T-helper 1 cell treated with Interleukin-12 subunit alpha and Interleukin-12 subunit beta and Interleukin-4 antibody, amounts not matched to agents 30 ng/mL and 1 ng/mL, for 36 hours (primary cell): Measurements from ENCODE around the gene UBE2QL1. TPM values are rescaled to one million over a fixed set of nuclear protein-coding genes. Genes with fewer than 3 reads are reported as not detected.

Source experiments
- intact Hi-C: fragments of 100-400 bp; cut with micrococcal nuclease; formaldehyde crosslinking; loops from one replicate; pipeline ENCODE4 v1.15.1; 2024
- total RNA-seq: library from RNA; stranded (reverse); gene quantifications from 2 replicates; pipeline ENCODE4 v1.2.3, GENCODE V29; 2022

The UBE2QL1 gene, protein sequence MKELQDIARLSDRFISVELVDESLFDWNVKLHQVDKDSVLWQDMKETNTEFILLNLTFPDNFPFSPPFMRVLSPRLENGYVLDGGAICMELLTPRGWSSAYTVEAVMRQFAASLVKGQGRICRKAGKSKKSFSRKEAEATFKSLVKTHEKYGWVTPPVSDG
- total RNA-seq, result 0.39 and 0.41 TPM in 2 replicates

DNA sequence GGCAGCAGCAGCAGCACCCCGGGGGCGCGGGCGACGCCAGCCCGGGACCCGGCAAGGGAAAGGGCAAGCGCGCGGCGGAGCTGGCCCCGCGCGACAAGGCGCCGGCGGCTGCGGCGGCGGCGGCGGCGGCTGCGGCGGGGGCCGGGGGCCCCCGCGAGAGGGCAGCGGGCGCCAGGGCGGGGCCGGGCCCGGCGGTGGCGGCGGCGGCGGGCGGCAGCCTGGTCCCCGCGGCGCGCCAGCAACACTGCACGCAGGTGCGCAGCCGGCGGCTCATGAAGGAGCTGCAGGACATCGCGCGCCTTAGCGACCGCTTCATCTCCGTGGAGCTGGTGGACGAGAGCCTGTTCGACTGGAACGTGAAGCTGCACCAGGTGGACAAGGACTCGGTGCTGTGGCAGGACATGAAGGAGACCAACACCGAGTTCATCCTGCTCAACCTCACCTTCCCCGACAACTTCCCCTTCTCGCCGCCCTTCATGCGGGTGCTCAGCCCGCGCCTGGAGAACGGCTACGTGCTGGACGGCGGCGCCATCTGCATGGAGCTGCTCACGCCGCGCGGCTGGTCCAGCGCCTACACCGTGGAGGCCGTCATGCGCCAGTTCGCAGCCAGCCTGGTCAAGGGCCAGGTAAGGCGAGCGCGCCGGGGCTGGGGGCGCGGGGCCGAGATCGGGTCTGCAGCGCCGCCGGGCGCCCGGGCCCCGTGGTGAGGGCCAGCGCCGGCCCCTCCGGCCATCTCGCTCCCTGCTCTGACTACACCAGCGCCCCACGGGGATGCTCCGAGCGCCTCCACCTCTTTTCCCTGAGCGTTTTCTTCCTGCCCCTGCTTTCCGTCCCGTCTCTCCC is at the start of gene UBE2QL1:
Gene UBE2QL1 (plus strand): TSS at position 238 of the 843 bp plus-strand sequence. CDS start 35 bp downstream, at position 273.
- intact Hi-C loops, result loop anchor here (5.0 kb wide), 1 partner anchor 72 kb away; the partner anchor contains the start of gene MED10

DNA sequence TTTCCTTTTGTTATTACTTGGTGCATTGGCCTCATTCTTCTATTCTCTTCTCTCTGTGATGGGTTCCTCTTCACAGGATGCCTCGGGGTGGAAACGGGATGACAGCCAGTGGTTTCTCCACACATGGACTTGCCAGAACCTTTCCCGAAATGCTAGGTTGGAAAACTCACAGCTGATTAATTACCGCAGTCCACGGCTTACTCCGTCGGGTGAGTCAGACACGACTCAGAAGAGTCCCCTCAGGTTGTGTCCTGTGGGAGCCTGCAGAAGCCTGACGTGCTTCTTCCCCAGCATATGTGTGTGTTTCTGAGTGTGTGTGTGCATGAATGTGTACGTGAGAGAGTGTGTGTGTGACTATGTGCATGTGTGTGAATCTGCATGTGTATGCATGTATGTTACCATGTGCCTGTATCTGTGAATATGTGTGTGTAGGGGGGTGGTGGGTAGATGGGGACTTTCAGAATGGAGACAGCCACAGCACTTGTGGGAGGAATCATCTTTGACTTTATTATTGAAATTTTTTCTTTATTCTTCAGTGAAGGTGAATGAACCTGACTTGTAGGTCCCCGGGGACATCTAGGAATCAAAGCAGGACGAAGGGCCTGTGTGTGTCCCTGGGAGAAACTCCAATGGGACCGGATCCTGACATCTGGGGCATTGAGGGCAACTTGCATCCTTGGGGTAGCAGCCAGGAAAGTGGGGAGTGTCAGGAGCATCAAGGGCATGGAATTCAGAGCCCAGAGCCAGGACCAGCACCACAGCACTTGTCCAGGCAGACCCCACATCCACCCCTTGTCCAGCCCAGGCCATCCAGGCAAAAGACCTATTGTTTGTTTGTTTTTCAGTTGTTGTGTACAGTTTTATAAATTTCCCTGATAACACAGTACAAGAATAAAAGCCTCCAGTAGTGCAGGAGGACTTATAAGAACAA is 48.4 kb upstream of the UBE2QL1 start:
- intact Hi-C loops, result no loop called here

GRCh38 chr5:6401410-6401809 is 47.2 kb upstream of the UBE2QL1 start:
- intact Hi-C loops, result no loop called here

- intact Hi-C loops, result no loop called here
Measured at GRCh38 chr5:6402939-6403338, 45.7 kb upstream of the UBE2QL1 start.

DNA sequence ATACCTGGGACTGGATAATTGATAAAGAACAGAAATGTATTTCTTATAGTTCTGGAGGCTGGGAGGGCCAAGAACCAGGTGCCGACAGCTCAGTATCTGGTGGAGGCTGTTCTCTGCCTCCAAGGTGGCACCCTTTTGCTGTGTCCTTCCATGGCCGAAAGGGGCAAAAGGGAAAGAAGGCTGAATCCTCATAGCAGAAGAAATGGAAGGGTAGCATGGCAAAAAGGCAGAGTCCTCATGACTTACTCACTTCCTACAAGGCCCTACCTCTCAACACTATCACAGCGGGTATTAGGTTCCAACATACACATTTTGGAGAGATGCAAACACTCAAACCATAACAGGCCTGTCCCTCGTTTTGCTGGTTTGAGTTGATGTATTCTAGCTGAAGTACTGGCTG is 45.2 kb upstream of the UBE2QL1 start:
- intact Hi-C loops, result no loop called here

DNA sequence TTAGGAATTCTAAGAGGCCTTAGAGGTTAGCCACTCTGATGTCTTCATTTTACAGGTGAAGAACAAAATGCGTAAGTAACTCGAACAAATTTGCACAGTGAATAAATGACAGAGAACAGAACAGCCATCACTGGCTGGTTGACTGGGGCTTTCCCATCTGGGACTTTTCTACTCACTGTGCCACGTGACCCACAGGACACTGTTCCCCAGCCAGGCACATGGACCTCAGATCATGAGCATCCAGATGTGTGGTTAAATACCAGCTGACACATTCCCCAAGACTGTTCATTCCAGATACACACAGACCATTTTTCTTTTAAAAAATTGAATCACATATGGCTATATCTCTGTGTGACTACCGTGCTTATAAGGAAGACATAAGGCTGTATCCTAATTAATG is 44.5 kb upstream of the UBE2QL1 start:
- intact Hi-C loops, result no loop called here

GRCh38 chr5:6405591-6405990 is 43.1 kb upstream of the UBE2QL1 start:
- intact Hi-C loops, result no loop called here

DNA sequence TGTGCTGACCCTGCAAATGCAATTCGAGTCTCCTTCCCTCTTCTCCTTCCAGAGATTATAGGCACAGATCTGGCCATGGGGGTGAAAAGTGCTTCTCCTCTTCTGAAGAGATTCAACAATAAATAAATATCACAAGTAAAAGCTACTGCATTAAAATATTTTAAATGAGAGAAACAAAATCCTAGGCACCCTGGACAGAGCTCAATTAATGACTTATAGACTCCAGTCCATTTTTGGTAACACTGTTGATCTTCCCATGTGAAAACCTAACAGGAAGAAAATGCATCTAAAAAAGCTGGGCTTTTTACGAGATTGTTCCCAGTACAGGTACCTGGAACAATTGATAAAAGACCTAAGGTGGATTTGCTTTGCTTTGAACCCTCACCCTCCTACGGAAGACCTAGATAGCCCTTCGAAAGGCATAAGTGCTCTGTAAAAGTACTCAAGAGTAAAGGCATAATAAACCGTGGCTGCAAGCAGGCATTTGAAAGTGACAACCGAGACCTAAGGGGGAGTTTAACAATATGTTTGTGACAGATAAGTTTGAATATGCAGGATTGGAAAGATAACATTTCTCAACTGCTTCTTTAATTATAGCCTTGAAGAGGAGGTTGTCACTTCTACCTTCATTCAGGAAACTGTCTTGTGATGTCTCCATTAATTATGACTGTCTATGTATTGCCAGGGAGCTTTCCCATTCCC is 41.0 kb upstream of the UBE2QL1 start:
- intact Hi-C loops, result no loop called here

GRCh38 chr5:6408260-6408596 is 40.4 kb upstream of the UBE2QL1 start:
- intact Hi-C loops, result no loop called here

DNA sequence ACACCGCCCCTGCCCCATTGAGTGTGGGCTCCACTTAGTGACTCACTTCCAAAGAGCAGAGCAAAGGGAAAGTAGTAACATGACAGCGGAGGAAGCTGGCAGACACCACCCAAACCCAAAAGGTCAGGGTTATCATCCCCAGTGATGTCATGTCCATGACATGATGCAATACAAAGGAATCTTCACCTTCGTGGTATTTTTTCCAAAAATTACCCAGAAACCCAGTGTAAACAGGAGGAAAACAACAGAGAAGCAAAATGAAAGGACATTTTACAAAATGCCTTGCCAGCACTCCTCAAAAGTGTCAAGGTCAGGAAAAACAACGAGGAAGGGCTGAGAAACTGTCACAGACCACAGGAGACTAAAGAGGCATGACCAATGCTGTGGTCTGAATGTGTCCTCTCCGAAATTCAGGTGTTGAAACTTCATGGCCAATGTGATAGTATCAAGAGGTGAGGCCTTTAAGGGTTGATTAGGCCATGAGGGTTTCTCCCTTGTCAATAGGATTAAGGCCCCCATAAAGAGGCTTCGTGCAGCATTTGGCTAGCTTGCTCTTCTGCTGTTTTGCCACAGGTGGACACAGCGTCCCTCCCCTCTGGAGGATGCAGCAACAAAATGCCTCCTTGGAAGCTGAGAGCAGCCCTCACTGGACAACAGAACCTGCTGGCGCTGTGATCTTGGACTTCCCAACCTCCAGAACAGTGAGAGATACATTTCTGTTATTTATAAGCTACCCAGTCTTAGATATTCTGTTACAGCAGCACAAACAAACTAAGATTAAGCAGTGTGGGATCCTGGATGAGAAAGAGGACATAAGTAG is 39.8 kb upstream of the UBE2QL1 start:
- intact Hi-C loops, result no loop called here

- intact Hi-C loops, result no loop called here
Measured at GRCh38 chr5:6410421-6410820, 38.2 kb upstream of the UBE2QL1 start.

GRCh38 chr5:6411141-6411540 is 37.5 kb upstream of the UBE2QL1 start:
- intact Hi-C loops, result no loop called here

- intact Hi-C loops, result no loop called here
Measured at GRCh38 chr5:6412811-6413210, 35.8 kb upstream of the UBE2QL1 start.

- intact Hi-C loops, result no loop called here
Measured at GRCh38 chr5:6417657-6418056, 31.0 kb upstream of the UBE2QL1 start.

DNA sequence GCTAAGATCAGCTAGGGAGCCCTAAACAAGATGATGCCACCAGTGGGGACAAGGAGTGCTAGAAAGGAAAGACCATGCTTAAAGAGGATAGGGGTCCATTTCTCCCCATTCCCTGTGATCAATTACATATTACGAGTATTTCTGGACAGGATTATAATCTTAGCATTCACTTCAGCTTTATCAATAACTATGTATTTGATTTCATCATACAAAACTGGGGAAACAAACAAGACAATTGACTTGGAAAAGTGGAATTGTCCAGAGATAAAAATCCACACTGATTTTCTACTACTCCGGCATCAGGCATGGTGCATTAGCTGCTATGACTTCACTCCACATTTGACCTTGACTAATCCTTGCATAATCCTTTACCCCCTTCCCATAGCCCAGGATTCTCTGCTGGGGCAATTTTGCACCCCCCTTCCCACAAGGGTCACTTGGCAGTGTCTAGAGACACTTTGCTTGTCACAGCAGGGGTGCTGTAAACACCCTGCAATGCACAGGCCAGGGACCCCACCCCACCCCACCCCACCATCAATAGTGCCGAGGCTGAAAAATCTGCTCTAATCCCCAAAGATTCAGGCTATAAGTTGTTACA is 29.9 kb upstream of the UBE2QL1 start:
- intact Hi-C loops, result no loop called here

DNA sequence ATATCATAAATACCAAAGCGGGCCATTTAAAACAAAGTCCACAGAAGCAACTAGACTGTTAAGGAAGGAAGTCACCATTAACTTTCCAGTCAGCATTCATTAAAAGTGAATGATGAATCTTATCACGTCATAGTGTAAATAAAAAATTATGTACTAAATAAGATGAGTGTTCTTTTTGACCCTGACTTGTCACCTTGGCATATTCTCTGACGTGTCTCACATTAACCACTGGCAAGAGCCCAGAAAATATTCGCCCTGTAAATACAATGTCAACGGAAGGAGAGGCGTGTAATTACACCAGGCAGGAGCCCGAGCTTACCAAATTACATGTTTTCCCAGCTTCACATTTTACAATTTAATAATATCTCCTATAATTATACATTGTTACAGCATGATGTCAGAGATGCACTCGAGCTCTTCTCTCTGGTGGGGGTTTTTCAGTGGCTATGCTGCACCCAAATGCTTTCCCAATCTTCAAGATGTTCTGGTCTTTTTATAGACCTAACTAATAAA is 29.3 kb upstream of the UBE2QL1 start:
- intact Hi-C loops, result no loop called here

DNA sequence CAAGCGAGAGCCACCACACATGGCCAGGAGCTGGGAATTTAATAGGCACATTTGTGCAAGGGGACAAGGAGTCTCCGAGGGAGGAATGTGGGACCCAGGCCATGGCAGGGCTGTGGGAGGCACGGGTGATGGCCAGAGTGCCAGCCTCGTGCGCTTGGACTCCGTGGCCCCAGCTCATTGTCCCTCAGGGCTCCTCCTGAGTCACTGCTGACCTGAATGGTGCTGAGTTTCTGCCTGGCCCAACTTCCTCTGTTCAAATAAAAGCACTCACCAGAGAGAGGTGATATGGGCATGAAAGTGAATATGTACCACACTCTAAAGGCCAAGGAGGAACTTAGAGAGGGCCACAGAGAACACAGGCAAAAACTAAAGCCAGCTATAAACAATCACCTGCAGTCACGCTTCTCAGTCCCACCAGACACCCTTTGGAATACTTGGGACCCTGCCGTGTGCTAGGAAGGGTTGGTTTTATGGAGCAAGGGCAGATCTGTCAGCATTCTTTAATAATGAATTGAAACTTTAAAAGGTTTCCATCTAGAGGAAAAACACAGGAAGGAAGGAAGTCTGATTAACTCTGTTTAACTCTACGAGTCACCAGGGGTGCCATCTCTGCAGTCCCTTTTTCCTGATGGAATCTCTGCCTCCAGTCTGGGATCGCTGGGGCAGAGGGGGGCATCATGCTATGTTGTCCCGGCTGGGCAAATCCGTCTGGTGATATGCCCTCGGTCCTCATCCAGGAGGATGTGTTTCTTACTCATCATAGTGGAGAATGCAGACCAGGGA is 25.1 kb upstream of the UBE2QL1 start:
- intact Hi-C loops, result no loop called here

- intact Hi-C loops, result no loop called here
Measured at GRCh38 chr5:6424110-6424659, 24.5 kb upstream of the UBE2QL1 start.

DNA sequence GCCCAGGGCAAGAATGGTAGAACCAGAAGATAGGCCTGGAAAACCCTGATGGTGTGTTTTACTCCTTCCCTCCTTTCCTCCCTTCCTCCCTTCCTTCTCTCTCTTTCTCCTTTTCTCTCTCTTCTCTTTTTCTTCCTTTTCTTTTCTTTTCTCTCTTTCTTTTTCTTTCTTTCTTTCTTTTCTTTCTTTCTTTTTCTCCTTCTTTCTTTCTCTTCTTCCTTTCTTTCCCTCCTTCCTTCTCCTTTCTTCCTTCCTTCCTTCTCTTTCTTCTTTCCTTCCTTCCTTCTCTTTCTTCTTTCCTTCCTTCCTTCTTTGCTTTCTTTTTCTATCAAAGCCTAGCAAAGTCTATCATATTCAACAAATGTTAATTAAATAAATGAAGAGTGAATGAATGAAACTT is 24.0 kb upstream of the UBE2QL1 start:
- intact Hi-C loops, result no loop called here
